ENCODE measurements around the gene PIM3. TPM values are rescaled to one million over a fixed set of nuclear protein-coding genes. Genes with fewer than 3 reads are reported as not detected.
"Not testable (repeated sequence)": the region's sequence is repeated elsewhere in the genome, so short reads cannot be mapped to it uniquely, and the experiment has no call there.

PIM3 gene
- total RNA-seq, 1 donor from 2014 or later = 94.7 TPM

- no peak for DNase-seq
- no peaks in the 10 kb centered on the region for H3K36me3 ChIP-seq
- TF ChIP-seq CTCF (IDR thresholded peaks at IDR 0.05) = no peak
- H3K4me3 ChIP-seq = no peak overlapping the region
- intact Hi-C loops (cut with DNase I) = no loop called here
- ATAC-seq = no peak
- peaks cover 37% of the 10 kb centered on the region for H3K4me1 ChIP-seq
- no peaks in the 10 kb centered on the region for H3K9me3 ChIP-seq
- H3K27ac ChIP-seq = no peak overlapping the region
- no peaks in the 10 kb centered on the region for H3K27me3 ChIP-seq (ENCODE audit: low read depth)
Observed at GRCh38 chr22:49941507-49942316, 18.9 kb upstream of the PIM3 start.

GRCh38 chr22:49942565-49943404 lies 17.8 kb upstream of the PIM3 start:
- no peak overlapping the region for H3K27ac ChIP-seq
- H3K4me3 ChIP-seq = no peak overlapping the region
- H3K27me3 ChIP-seq (ENCODE audit: low read depth) = no peaks in the 10 kb centered on the region
- intact Hi-C loops (cut with DNase I) = no loop called here
- H3K36me3 ChIP-seq = no peaks in the 10 kb centered on the region
- ATAC-seq (no peak), DNase-seq (no peak)
- no peak for TF ChIP-seq CTCF (IDR thresholded peaks at IDR 0.05)
- peaks cover 28% of the 10 kb centered on the region for H3K4me1 ChIP-seq
- H3K9me3 ChIP-seq = no peaks in the 10 kb centered on the region

- no peak overlapping the region for H3K4me3 ChIP-seq
- ATAC-seq (no peak), DNase-seq (no peak)
- TF ChIP-seq CTCF (IDR thresholded peaks at IDR 0.05) = no peak
- no peaks in the 10 kb centered on the region for H3K27me3 ChIP-seq (ENCODE audit: low read depth)
- H3K27ac ChIP-seq = no peak overlapping the region
- intact Hi-C loops (cut with DNase I) = no loop called here
- no peaks in the 10 kb centered on the region for H3K9me3 ChIP-seq
- H3K4me1 ChIP-seq = peaks cover 24% of the 10 kb centered on the region
- no peaks in the 10 kb centered on the region for H3K36me3 ChIP-seq
Observed at GRCh38 chr22:49943405-49943765, 17.2 kb upstream of the PIM3 start.

GRCh38 chr22:49943771-49944398 lies 16.7 kb upstream of the PIM3 start:
- no peak for TF ChIP-seq CTCF (IDR thresholded peaks at IDR 0.05)
- Histone ChIP-seq H3K36me3 (no peaks in the 10 kb centered on the region), H3K4me1 (peaks cover 19% of the 10 kb centered on the region), H3K27ac (peak overlapping the region; percentile 6), H3K9me3 (no peaks in the 10 kb centered on the region), H3K4me3 (no peak overlapping the region), H3K27me3 (ENCODE audit: low read depth) (no peaks in the 10 kb centered on the region)
- no peak for ATAC-seq
- no peak for DNase-seq
- intact Hi-C loops (cut with DNase I) = no loop called here

- H3K4me3 ChIP-seq = no peak overlapping the region
Observed at GRCh38 chr22:49944399-49944891, 16.1 kb upstream of the PIM3 start.

GRCh38 chr22:49945042-49945794 lies 15.4 kb upstream of the PIM3 start:
- H3K4me3 ChIP-seq; H3K36me3 ChIP-seq; H3K9me3 ChIP-seq; DNase-seq; H3K27ac ChIP-seq; ATAC-seq; H3K27me3 ChIP-seq (ENCODE audit: low read depth); intact Hi-C loops (cut with DNase I): not testable (repeated sequence)
- peaks cover 18% of the 10 kb centered on the region for H3K4me1 ChIP-seq

More at GRCh38 chr22:49944399-49944891, 16.1 kb upstream of the PIM3 start:
- no peaks in the 10 kb centered on the region for H3K36me3 ChIP-seq
- intact Hi-C loops (cut with DNase I) = no loop called here
- DNase-seq = no peak
- peak overlapping the region; percentile 6 for H3K27ac ChIP-seq
- no peak for TF ChIP-seq CTCF (IDR thresholded peaks at IDR 0.05)
- no peaks in the 10 kb centered on the region for H3K9me3 ChIP-seq
- H3K27me3 ChIP-seq (ENCODE audit: low read depth) = no peaks in the 10 kb centered on the region
- ATAC-seq = no peak
- H3K4me1 ChIP-seq = peaks cover 14% of the 10 kb centered on the region

Measured in lower lobe of right lung (tissue), 2 donors.